ENCODE measurements around the gene PKLR.
A peak's percentile ranks its signal among the peaks of the same experiment; 100 is the strongest.

Gene PKLR

GRCh38 chr1:155272466-155273342 is 28.5 kb downstream of the PKLR start:
- Histone ChIP-seq H3K4me2 (ENCODE audit: low read length) (peak overlapping the region; percentile 100), H4K20me1 (ENCODE audit: insufficient read depth, low read length) (no peaks in the 10 kb centered on the region), H3K79me2 (ENCODE audit: insufficient read depth, low read length) (peaks cover 17% of the 10 kb centered on the region), H3K36me3 (ENCODE audit: insufficient read depth, low read length) (peaks cover 46% of the 10 kb centered on the region), H2AFZ (ENCODE audit: low read length) (no peak overlapping the region), H3K27ac (ENCODE audit: low read depth, low read length, poor library complexity, severe bottlenecking) (peak overlapping the region; percentile 53), H3K9me2 (ENCODE audit: low read depth, low read length) (no peaks in the 10 kb centered on the region), H3K27me3 (ENCODE audit: insufficient read depth, low read length) (no peaks in the 10 kb centered on the region), H3F3A (ENCODE audit: insufficient read depth, low read length) (no peaks in the 10 kb centered on the region), H3K9ac (ENCODE audit: low read length) (peak overlapping the region; percentile 97), H3K4me1 (ENCODE audit: insufficient read depth, low read length, severe bottlenecking) (peaks cover 30% of the 10 kb centered on the region), H3K4me3 (ENCODE audit: low read depth, low read length, poor library complexity, severe bottlenecking) (peak overlapping the region; percentile 97), H3K9me3 (ENCODE audit: low read length) (no peaks in the 10 kb centered on the region)
- TF ChIP-seq CTCF (IDR thresholded peaks at IDR 0.05; ENCODE audit: low read length) (no peak), EZH2 (IDR thresholded peaks at IDR 0.05; ENCODE audit: borderline replicate concordance, low read length) (no peak)

- peaks cover 19% of the 10 kb centered on the region for H3K4me1 ChIP-seq (ENCODE audit: insufficient read depth, low read length, severe bottlenecking)
- no peaks in the 10 kb centered on the region for H3K9me3 ChIP-seq (ENCODE audit: low read length)
- TF ChIP-seq CTCF (IDR thresholded peaks at IDR 0.05; ENCODE audit: low read length) (no peak), EZH2 (IDR thresholded peaks at IDR 0.05; ENCODE audit: borderline replicate concordance, low read length) (no peak)
- H2AFZ ChIP-seq (ENCODE audit: low read length) = no peak overlapping the region
- H3K27me3 ChIP-seq (ENCODE audit: insufficient read depth, low read length) = no peaks in the 10 kb centered on the region
- H3K36me3 ChIP-seq (ENCODE audit: insufficient read depth, low read length) = peaks cover 77% of the 10 kb centered on the region
- no peak overlapping the region for H3K27ac ChIP-seq (ENCODE audit: low read depth, low read length, poor library complexity, severe bottlenecking)
- no peaks in the 10 kb centered on the region for H3K9me2 ChIP-seq (ENCODE audit: low read depth, low read length)
- H3F3A ChIP-seq (ENCODE audit: insufficient read depth, low read length) = peaks cover 3% of the 10 kb centered on the region
- H3K79me2 ChIP-seq (ENCODE audit: insufficient read depth, low read length) = peaks cover 17% of the 10 kb centered on the region
- H4K20me1 ChIP-seq (ENCODE audit: insufficient read depth, low read length) = no peaks in the 10 kb centered on the region
- no peak overlapping the region for H3K9ac ChIP-seq (ENCODE audit: low read length)
- no peak overlapping the region for H3K4me3 ChIP-seq (ENCODE audit: low read depth, low read length, poor library complexity, severe bottlenecking)
- no peak overlapping the region for H3K4me2 ChIP-seq (ENCODE audit: low read length)
Observed at GRCh38 chr1:155269381-155269780, 31.9 kb downstream of the PKLR start.

- Histone ChIP-seq H3K79me2 (ENCODE audit: insufficient read depth, low read length) (peaks cover 14% of the 10 kb centered on the region), H4K20me1 (ENCODE audit: insufficient read depth, low read length) (no peaks in the 10 kb centered on the region), H3K27ac (ENCODE audit: low read depth, low read length, poor library complexity, severe bottlenecking) (no peak overlapping the region), H3F3A (ENCODE audit: insufficient read depth, low read length) (peaks cover 8% of the 10 kb centered on the region), H3K9me3 (ENCODE audit: low read length) (no peaks in the 10 kb centered on the region), H3K4me1 (ENCODE audit: insufficient read depth, low read length, severe bottlenecking) (peaks cover 13% of the 10 kb centered on the region), H3K4me3 (ENCODE audit: low read depth, low read length, poor library complexity, severe bottlenecking) (no peak overlapping the region), H2AFZ (ENCODE audit: low read length) (no peak overlapping the region), H3K4me2 (ENCODE audit: low read length) (no peak overlapping the region), H3K9me2 (ENCODE audit: low read depth, low read length) (no peaks in the 10 kb centered on the region), H3K27me3 (ENCODE audit: insufficient read depth, low read length) (no peaks in the 10 kb centered on the region), H3K36me3 (ENCODE audit: insufficient read depth, low read length) (peaks cover 84% of the 10 kb centered on the region), H3K9ac (ENCODE audit: low read length) (no peak overlapping the region)
- no peak for TF ChIP-seq CTCF (IDR thresholded peaks at IDR 0.05; ENCODE audit: low read length)
- no peak for TF ChIP-seq EZH2 (IDR thresholded peaks at IDR 0.05; ENCODE audit: borderline replicate concordance, low read length)
Observed at GRCh38 chr1:155268630-155269029, 32.6 kb downstream of the PKLR start.

Measured in OCI-LY1 (cell line).